ENCODE data around the gene LILRA6.
"Not testable (repeated sequence)": the region's sequence is repeated elsewhere in the genome, so short reads cannot be mapped to it uniquely, and the experiment has no call there.

Gene LILRA6

GRCh38 chr19:54207983-54208783 is 34.4 kb downstream of the LILRA6 start:
- no peak for DNase-seq (ENCODE audit: low read depth)

GRCh38 chr19:54207676-54207982 is 35.0 kb downstream of the LILRA6 start:
- DNase-seq (ENCODE audit: low read depth), result no peak

GRCh38 chr19:54207193-54207592 is 35.4 kb downstream of the LILRA6 start:
- DNase-seq (ENCODE audit: low read depth), result not testable (repeated sequence)

- DNase-seq (ENCODE audit: low read depth), result no peak
Observed at GRCh38 chr19:54206831-54207177, 35.8 kb downstream of the LILRA6 start.

GRCh38 chr19:54206030-54206830 is 36.4 kb downstream of the LILRA6 start:
- no peak for DNase-seq (ENCODE audit: low read depth)

- no peak for DNase-seq (ENCODE audit: low read depth)
Observed at GRCh38 chr19:54204767-54205468, 37.7 kb downstream of the LILRA6 start.

GRCh38 chr19:54203151-54203611 is 39.4 kb downstream of the LILRA6 start:
- no peak for DNase-seq (ENCODE audit: low read depth)

GRCh38 chr19:54201980-54202379 is 40.6 kb downstream of the LILRA6 start:
- DNase-seq (ENCODE audit: low read depth), result no peak

- DNase-seq (ENCODE audit: low read depth), result no peak
Observed at GRCh38 chr19:54201172-54201701, 41.4 kb downstream of the LILRA6 start.

- no peak for DNase-seq (ENCODE audit: low read depth)
Observed at GRCh38 chr19:54199401-54199800, 43.2 kb downstream of the LILRA6 start.

GRCh38 chr19:54197121-54197520 is 45.5 kb downstream of the LILRA6 start:
- no peak for DNase-seq (ENCODE audit: low read depth)

GRCh38 chr19:54196536-54196935 is 46.1 kb downstream of the LILRA6 start:
- no peak for DNase-seq (ENCODE audit: low read depth)

GRCh38 chr19:54194463-54194862 is 48.1 kb downstream of the LILRA6 start:
- not testable (repeated sequence) for DNase-seq (ENCODE audit: low read depth)

GRCh38 chr19:54193011-54193410 is 49.6 kb downstream of the LILRA6 start:
- DNase-seq (ENCODE audit: low read depth), result no peak

- no peak for DNase-seq (ENCODE audit: low read depth)
Observed at GRCh38 chr19:54191811-54192453, 50.7 kb downstream of the LILRA6 start.

- DNase-seq (ENCODE audit: low read depth), result no peak
Observed at GRCh38 chr19:54191011-54191810, 51.4 kb downstream of the LILRA6 start, which contains the start of gene TSEN34. Gene TSEN34, plus strand, starts transcription at chr19:54191308. Its CDS starts 57 bp downstream, at chr19:54191365.

- peak; percentile 100 for DNase-seq (ENCODE audit: low read depth)
Observed at GRCh38 chr19:54190503-54191010, 52.0 kb downstream of the LILRA6 start.

- peak; percentile 100 for DNase-seq (ENCODE audit: low read depth)
Observed at GRCh38 chr19:54189735-54190502, 52.7 kb downstream of the LILRA6 start.

GRCh38 chr19:54189145-54189734 is 53.4 kb downstream of the LILRA6 start, which contains the start of gene MBOAT7:
Gene MBOAT7, minus strand, starts transcription at chr19:54189580. Its CDS starts 1,072 bp downstream, at chr19:54188508.
- no peak for DNase-seq (ENCODE audit: low read depth)
